KMS-11 (cell line): ENCODE data around the gene IPO4.

Experiments
- H2AFZ ChIP-seq: fragments of 200-600 bp; sonication (generic); 2 replicates; pipeline ENCODE4 v1.6.1; 2016; ENCODE audit warnings: antibody characterized with exemption, mixed run types, low read depth
- H3K27ac ChIP-seq: fragments of 200-600 bp; sonication (generic); 2 replicates; pipeline ENCODE4 v1.6.1; 2016; ENCODE audit warnings: mild to moderate bottlenecking, mixed run types
- H3K27me3 ChIP-seq: fragments of 200-600 bp; sonication (generic); 2 replicates; pipeline ENCODE4 v1.6.1; 2017; ENCODE audit warnings: mild to moderate bottlenecking, low read depth, mixed run types, moderate library complexity; ENCODE audit not compliant: insufficient read depth
- H3K36me3 ChIP-seq: fragments of 200-600 bp; sonication (generic); 2 replicates; pipeline ENCODE4 v1.6.1; 2017; ENCODE audit warnings: mild to moderate bottlenecking, mixed run types; ENCODE audit not compliant: insufficient read depth
- H3K4me1 ChIP-seq: fragments of 200-600 bp; sonication (generic); 2 replicates; pipeline ENCODE4 v1.6.1; 2016; ENCODE audit warnings: mild to moderate bottlenecking, low read depth, mixed run types; ENCODE audit not compliant: poor library complexity, severe bottlenecking
- H3K4me2 ChIP-seq: fragments of 200-600 bp; sonication (generic); 2 replicates; pipeline ENCODE4 v1.7.0; 2016; ENCODE audit warnings: mild to moderate bottlenecking, mixed run types
- H3K4me3 ChIP-seq: fragments of 200-600 bp; sonication (generic); IDR thresholded peaks from 2 replicates; pipeline ENCODE4 v1.6.1; 2017; ENCODE audit warnings: low read depth, low read length, mixed read lengths; ENCODE audit not compliant: insufficient read depth
- H3K79me2 ChIP-seq: fragments of 200-600 bp; sonication (generic); 2 replicates; pipeline ENCODE4 v1.6.1; 2016; ENCODE audit warnings: low read depth, mixed run types; ENCODE audit not compliant: insufficient read depth
- H3K9ac ChIP-seq: fragments of 200-600 bp; sonication (generic); 2 replicates; pipeline ENCODE4 v1.6.1; 2016; ENCODE audit warnings: mild to moderate bottlenecking, mixed run types
- H4K20me1 ChIP-seq: fragments of 200-600 bp; sonication (generic); 2 replicates; pipeline ENCODE4 v1.6.1; 2016; ENCODE audit warnings: mild to moderate bottlenecking, mixed run types; ENCODE audit not compliant: insufficient read depth
- CTCF ChIP-seq: fragments of 200-600 bp; sonication (generic); conservative IDR thresholded peaks from 2 replicates; pipeline ENCODE4 v1.6.1; 2017; ENCODE audit warnings: low read depth, mild to moderate bottlenecking, antibody characterized with exemption, low read length, moderate library complexity, mixed read lengths

The IPO4 gene

GRCh38 chr14:24151404-24152080 lies 37.1 kb downstream of the IPO4 start:
- no peak overlapping the region for H3K4me2 ChIP-seq

GRCh38 chr14:24150993-24151392 lies 37.6 kb downstream of the IPO4 start:
- Histone ChIP-seq H2AFZ (no peak overlapping the region), H3K79me2 (peaks cover 7% of the 10 kb centered on the region; the same call in 1 of the 2 replicates), H3K27me3 (no peaks in the 10 kb centered on the region), H3K27ac (no peak overlapping the region), H3K4me3 (no peak overlapping the region), H4K20me1 (no peaks in the 10 kb centered on the region), H3K4me2 (no peak overlapping the region), H3K4me1 (no peaks in the 10 kb centered on the region), H3K36me3 (no peaks in the 10 kb centered on the region), H3K9ac (no peak overlapping the region)
- no peak for TF ChIP-seq CTCF

More at GRCh38 chr14:24151404-24152080, 37.1 kb downstream of the IPO4 start:
- Histone ChIP-seq H3K36me3 (no peaks in the 10 kb centered on the region), H3K27ac (no peak overlapping the region), H4K20me1 (no peaks in the 10 kb centered on the region), H2AFZ (no peak overlapping the region), H3K79me2 (peaks cover 4% of the 10 kb centered on the region; the same call in 1 of the 2 replicates), H3K4me3 (no peak overlapping the region), H3K27me3 (no peaks in the 10 kb centered on the region), H3K9ac (no peak overlapping the region), H3K4me1 (no peaks in the 10 kb centered on the region)
- TF ChIP-seq CTCF, result no peak

- Histone ChIP-seq H3K4me3 (no peak overlapping the region), H2AFZ (no peak overlapping the region), H3K79me2 (peaks cover 11% of the 10 kb centered on the region; the same call in 1 of the 2 replicates), H3K36me3 (no peaks in the 10 kb centered on the region), H4K20me1 (no peaks in the 10 kb centered on the region), H3K4me1 (peaks cover 2% of the 10 kb centered on the region), H3K27me3 (no peaks in the 10 kb centered on the region), H3K9ac (no peak overlapping the region), H3K4me2 (no peak overlapping the region), H3K27ac (no peak overlapping the region)
- no peak for TF ChIP-seq CTCF
Measured at GRCh38 chr14:24150567-24150966, 38.0 kb downstream of the IPO4 start.

GRCh38 chr14:24150061-24150460 lies 38.6 kb downstream of the IPO4 start:
- Histone ChIP-seq H4K20me1 (no peaks in the 10 kb centered on the region), H3K4me2 (no peak overlapping the region), H3K27ac (no peak overlapping the region), H3K27me3 (no peaks in the 10 kb centered on the region), H3K9ac (no peak overlapping the region), H3K36me3 (no peaks in the 10 kb centered on the region), H2AFZ (no peak overlapping the region), H3K79me2 (peaks cover 14% of the 10 kb centered on the region; the same call in 1 of the 2 replicates), H3K4me3 (no peak overlapping the region), H3K4me1 (peaks cover 6% of the 10 kb centered on the region)
- TF ChIP-seq CTCF, result no peak
